ENCODE data around the gene GLRA3.

GRCh38 chr4:174853629-174854028 lies 24.6 kb upstream of the GLRA3 start:
- TF ChIP-seq NFIC (IDR thresholded peaks at IDR 0.05) = no peak
- no peak for TF ChIP-seq EP300 (IDR thresholded peaks at IDR 0.05; ENCODE audit: borderline replicate concordance)
- TF ChIP-seq RAD21 (IDR thresholded peaks at IDR 0.05; ENCODE audit: low read depth) = no peak
- no peak for TF ChIP-seq CEBPB (IDR thresholded peaks at IDR 0.05)
- TF ChIP-seq MAX (IDR thresholded peaks at IDR 0.05) = no peak
- no peak for TF ChIP-seq TAF1 (IDR thresholded peaks at IDR 0.05; ENCODE audit: low read depth)

All from Ishikawa (cell line).